Testis (tissue), 3 donors: ENCODE measurements around the gene ODC1. TPM values are rescaled to one million over a fixed set of nuclear protein-coding genes. Genes with fewer than 3 reads are reported as not detected.

Experiments used
- DNase-seq: peaks from one replicate; pipeline ENCODE4 v3.0.0-alpha.2; 2019
- H3K27ac ChIP-seq, 2 donors: fragments of 200-600 bp; sonication (generic); one replicate each; pipeline ENCODE4 v1.5.1; 2019
- H3K27me3 ChIP-seq: fragments of 200-600 bp; sonication (generic); one replicate; pipeline ENCODE4 v1.5.1; 2019
- H3K36me3 ChIP-seq: fragments of 200-600 bp; sonication (generic); one replicate; pipeline ENCODE4 v1.5.1; 2017; ENCODE audit warnings: low read depth; ENCODE audit errors: missing control alignments
- H3K4me1 ChIP-seq: fragments of 200-600 bp; sonication (generic); one replicate; pipeline ENCODE4 v1.5.1; 2019
- H3K4me3 ChIP-seq, 2 donors: fragments of 200-600 bp; sonication (generic); one replicate each; pipeline ENCODE4 v1.5.1; 2017 to 2019
- H3K9me3 ChIP-seq: fragments of 200-600 bp; sonication (generic); one replicate; pipeline ENCODE4 v1.5.1; 2017
- POLR2A ChIP-seq: fragments of 450-650 bp; IDR thresholded peaks from one replicate; pipeline ENCODE4 v1.6.1; 2017; ENCODE audit warnings: antibody characterized with exemption, mild to moderate bottlenecking, moderate library complexity
- WGBS, 2 donors: methylation state at CpG; one replicate each; pipeline ENCODE4 v1.1.5; 2018; 5-methylcytosine and 5-hydroxymethylcytosine counted together
- intact Hi-C: fragments of 100-400 bp; cut with DNase I; formaldehyde crosslinking; loops from one replicate; pipeline ENCODE4 v1.15.1; 2023; ENCODE audit warnings: low total_unique reads
- polyA plus RNA-seq: library from polyadenylated mRNA; stranded (reverse); fragments of 350-450 nt; fragmentation: Illumina TruSeq; extraction: RNeasy Lipid Tissue Mini Kit (QIAGEN cat#74804); gene quantifications from one replicate; pipeline ENCODE4 v1.2.3, GENCODE V29; 2014; ENCODE audit warnings: low read depth, low replicate concordance; ENCODE audit not compliant: insufficient read depth
- total RNA-seq, 2 donors: library from RNA; depleted of rRNA; stranded (reverse); fragments of >200 nt; gene quantifications; one replicate each; pipeline ENCODE4 v1.2.3, GENCODE V29; 2016
- TF ChIP-seq, protein P1 (sequence below), 3 experiments: fragments of 450-650 bp in 2 of 3; fragments of 200-600 bp in 1 of 3; sonication (generic) in 1 of 3; IDR thresholded peaks; one replicate each; pipeline ENCODE4 v1.5.1; 2016 to 2019; ENCODE audit warnings: antibody characterized with exemption in 3 of 3, mild to moderate bottlenecking in 2 of 3, moderate library complexity in 1 of 3

The ODC1 gene
- total and polyA plus RNA-seq, 3 donors from 2014 or later, result 208 to 321 (median 309) TPM

DNA sequence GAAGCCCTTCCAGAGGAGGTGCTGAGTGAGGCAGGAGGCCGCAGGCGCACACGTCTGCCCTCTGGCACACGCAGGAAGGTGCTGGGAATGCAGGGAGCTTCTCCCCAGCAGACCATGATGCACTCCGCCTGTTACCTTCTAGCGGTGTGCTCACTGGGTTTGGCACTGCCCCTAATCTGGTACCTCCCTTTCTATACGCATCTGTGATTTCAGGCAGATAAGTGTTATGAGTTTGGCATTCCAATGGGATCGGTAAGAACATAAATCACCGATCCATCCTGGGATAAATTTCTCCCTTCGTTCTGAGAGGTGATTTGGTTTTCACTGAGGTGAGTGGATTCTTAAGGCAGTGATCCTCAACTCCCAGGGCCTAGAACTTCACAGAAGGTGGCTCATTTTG, 34.6 kb downstream of the ODC1 start:
- 85 to 92% methylated on average over 10 of the region's 10 CpGs for WGBS, 2 donors
- no peak for DNase-seq
- no peaks in the 10 kb centered on the region for H3K27me3 ChIP-seq
- H3K4me1 ChIP-seq, result peaks cover 35% of the 10 kb centered on the region
- TF ChIP-seq, protein P1, sequence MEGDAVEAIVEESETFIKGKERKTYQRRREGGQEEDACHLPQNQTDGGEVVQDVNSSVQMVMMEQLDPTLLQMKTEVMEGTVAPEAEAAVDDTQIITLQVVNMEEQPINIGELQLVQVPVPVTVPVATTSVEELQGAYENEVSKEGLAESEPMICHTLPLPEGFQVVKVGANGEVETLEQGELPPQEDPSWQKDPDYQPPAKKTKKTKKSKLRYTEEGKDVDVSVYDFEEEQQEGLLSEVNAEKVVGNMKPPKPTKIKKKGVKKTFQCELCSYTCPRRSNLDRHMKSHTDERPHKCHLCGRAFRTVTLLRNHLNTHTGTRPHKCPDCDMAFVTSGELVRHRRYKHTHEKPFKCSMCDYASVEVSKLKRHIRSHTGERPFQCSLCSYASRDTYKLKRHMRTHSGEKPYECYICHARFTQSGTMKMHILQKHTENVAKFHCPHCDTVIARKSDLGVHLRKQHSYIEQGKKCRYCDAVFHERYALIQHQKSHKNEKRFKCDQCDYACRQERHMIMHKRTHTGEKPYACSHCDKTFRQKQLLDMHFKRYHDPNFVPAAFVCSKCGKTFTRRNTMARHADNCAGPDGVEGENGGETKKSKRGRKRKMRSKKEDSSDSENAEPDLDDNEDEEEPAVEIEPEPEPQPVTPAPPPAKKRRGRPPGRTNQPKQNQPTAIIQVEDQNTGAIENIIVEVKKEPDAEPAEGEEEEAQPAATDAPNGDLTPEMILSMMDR (IDR thresholded peaks at IDR 0.05), result no peak
- no peak for TF ChIP-seq POLR2A
- intact Hi-C loops, result no loop called here
- H3K4me3 ChIP-seq, result no peak overlapping the region
- no peak overlapping the region for H3K27ac ChIP-seq
- no peaks in the 10 kb centered on the region for H3K9me3 ChIP-seq
- H3K36me3 ChIP-seq, result no peaks in the 10 kb centered on the region

DNA sequence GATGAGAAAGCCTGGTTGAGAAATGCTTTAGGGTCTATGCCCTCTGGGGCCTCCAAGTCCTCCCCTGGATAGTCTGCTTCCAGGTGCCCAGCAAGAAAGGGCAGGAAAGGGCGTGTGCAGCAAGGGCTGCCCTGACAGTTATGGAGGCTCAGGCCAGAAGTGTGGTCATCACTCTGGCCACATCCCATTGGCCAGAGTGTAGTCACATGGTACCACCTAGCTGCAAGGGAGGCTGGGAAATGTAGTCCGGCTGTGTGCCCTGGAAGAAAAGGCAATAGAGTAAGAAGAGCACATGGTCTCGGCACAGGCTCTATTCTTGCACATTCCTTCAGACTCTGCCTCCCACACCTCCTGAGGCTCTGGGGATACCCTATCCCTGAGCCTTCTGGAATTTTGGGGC, 35.7 kb downstream of the ODC1 start:
- Histone ChIP-seq H3K4me1 (peaks cover 43% of the 10 kb centered on the region), H3K27ac (peak overlapping the region; percentile 23 to 64), H3K9me3 (no peaks in the 10 kb centered on the region), H3K4me3 (no peak overlapping the region), H3K27me3 (no peaks in the 10 kb centered on the region), H3K36me3 (no peaks in the 10 kb centered on the region)
- no peak for TF ChIP-seq POLR2A
- TF ChIP-seq, protein P1 (IDR thresholded peaks at IDR 0.05), result no peak
- WGBS, 2 donors, result 85 to 90% methylated on average over 3 of the region's 3 CpGs
- intact Hi-C loops, result no loop called here
- peak; percentile 88 for DNase-seq

DNA sequence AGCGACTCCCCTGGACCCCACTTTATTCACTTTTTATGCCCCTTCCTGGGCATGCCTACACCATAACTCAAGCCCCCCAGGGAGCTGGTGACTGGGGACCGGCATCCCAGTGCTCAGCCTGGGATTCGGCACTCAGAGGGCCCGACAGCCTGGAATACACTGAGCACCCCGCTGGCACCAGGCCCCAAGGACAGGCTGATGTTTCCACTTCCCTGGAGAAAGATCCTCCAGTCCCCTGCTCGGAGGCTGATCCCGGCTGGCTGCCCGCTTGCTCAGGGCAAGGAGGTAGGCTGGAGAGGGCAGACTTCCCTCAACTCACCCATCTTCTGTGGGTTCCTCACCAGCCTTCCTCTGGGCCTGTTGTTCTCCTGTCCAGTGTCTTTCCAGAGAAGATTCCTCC, 36.6 kb downstream of the ODC1 start:
- no peak overlapping the region for H3K4me3 ChIP-seq
- TF ChIP-seq, protein P1 (IDR thresholded peaks at IDR 0.05), result no peak
- TF ChIP-seq POLR2A, result no peak
- H3K9me3 ChIP-seq, result no peaks in the 10 kb centered on the region
- DNase-seq, result peak; percentile 87
- H3K4me1 ChIP-seq, result peaks cover 46% of the 10 kb centered on the region
- intact Hi-C loops, result no loop called here
- H3K36me3 ChIP-seq, result no peaks in the 10 kb centered on the region
- no peaks in the 10 kb centered on the region for H3K27me3 ChIP-seq
- peak overlapping the region; percentile 23 to 64 for H3K27ac ChIP-seq
- 24 to 46% methylated on average over 4 to 8 of the region's 8 CpGs for WGBS, 2 donors

DNA sequence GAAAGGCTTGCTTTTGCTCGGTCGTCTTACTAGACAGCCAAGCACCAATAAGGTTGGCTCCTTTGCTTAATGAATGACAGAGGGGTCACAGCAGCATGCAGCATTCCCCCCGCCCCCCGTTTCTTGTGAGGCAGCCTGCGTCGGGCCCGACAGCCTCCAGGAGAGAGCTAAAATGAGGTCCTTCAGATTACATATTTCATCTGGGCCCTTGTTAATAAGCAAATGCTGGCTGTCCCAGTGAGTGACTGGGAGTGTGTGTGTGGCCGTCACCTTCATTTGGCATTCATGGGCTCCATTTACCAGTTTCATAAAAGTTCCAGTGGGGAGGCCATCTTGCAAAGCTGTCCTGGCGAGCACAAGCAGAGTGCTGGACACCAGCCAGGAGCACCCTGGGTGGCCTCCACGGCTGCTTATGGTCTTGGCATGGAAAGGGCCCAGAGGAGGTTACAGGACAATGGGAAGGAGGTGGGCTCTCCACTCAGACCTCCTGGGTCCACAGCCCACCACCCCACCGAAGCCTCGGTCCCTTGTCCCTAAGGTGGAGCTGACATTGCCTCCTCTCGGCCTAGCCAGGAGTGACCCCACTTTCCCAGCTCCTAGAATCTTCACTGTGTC, 37.2 kb downstream of the ODC1 start:
- Histone ChIP-seq H3K27me3 (no peaks in the 10 kb centered on the region), H3K9me3 (no peaks in the 10 kb centered on the region), H3K36me3 (no peaks in the 10 kb centered on the region), H3K4me3 (no peak overlapping the region), H3K4me1 (peaks cover 46% of the 10 kb centered on the region), H3K27ac (peak overlapping the region; percentile 23 to 64)
- intact Hi-C loops, result no loop called here
- no peak for TF ChIP-seq POLR2A
- TF ChIP-seq, protein P1 (IDR thresholded peaks at IDR 0.05), result no peak
- 62 to 76% methylated on average over 12 to 13 of the region's 13 CpGs for WGBS, 2 donors
- peak; percentile 69 for DNase-seq
